Measurements from ENCODE around the gene GABBR1. TPM values are rescaled to one million over a fixed set of nuclear protein-coding genes. Genes with fewer than 3 reads are reported as not detected.
A peak's percentile ranks its signal among the peaks of the same experiment; 100 is the strongest.

Gene GABBR1
- total and polyA plus RNA-seq, 2 donors (not counting 3 experiments of a cell fraction or from before 2014, with no cell fraction given), result 43.6 to 50.8 TPM

- H3K27me3 ChIP-seq (ENCODE audit: control insufficient read depth in 2 of 2, insufficient read depth in 2 of 2, low read length in 2 of 2), result no peaks in the 10 kb centered on the region
- H3K4me3 ChIP-seq (replicated peaks in 1 of 3; ENCODE audit: insufficient read depth in 1 of 3, low read depth in 1 of 3, low read length in 3 of 3), result peak overlapping the region; percentile 48 to 63 (median 58)
- no peak for TF ChIP-seq MAX (IDR thresholded peaks at IDR 0.05; ENCODE audit: insufficient read depth, insufficient read length)
- no peak for TF ChIP-seq GATA2 (IDR thresholded peaks at IDR 0.05; ENCODE audit: insufficient read depth, insufficient read length, low read depth, low read length)
- no peak for TF ChIP-seq POLR2AphosphoS5 (IDR thresholded peaks at IDR 0.05; ENCODE audit: insufficient read depth, low read depth, low read length)
- TF ChIP-seq EZH2 (IDR thresholded peaks at IDR 0.05; ENCODE audit: borderline replicate concordance, low read depth, low read length, severe bottlenecking), result no peak
- peak; percentile 9 for TF ChIP-seq POLR2A (IDR thresholded peaks at IDR 0.05; ENCODE audit: low read depth, low read length)
- no peak for TF ChIP-seq JUN (IDR thresholded peaks at IDR 0.05; ENCODE audit: borderline replicate concordance, insufficient read depth, insufficient read length, low read depth)
- no peak for TF ChIP-seq MYC (IDR thresholded peaks at IDR 0.05; ENCODE audit: low read depth, low read length)
- FAIRE-seq, result peak; percentile 72
- ChIA-PET CTCF (interaction anchor here (0.7 to 3.8 kb wide), 6 partner anchors 7 to 76 kb away, joined by 3 to 23 read pairs (median 4); no protein-coding TSS in a partner anchor), POLR2A (interaction anchor here (0.8 to 1.6 kb wide), 2 partner anchors 15 to 22 kb away, joined by 3 to 8 read pairs; no protein-coding TSS in a partner anchor)
- peak overlapping the region; percentile 63 for H3K9ac ChIP-seq (replicated peaks; ENCODE audit: extremely low read depth, insufficient read depth, low read length)
- H3K36me3 ChIP-seq (ENCODE audit: control insufficient read depth in 2 of 2, extremely low read depth in 1 of 2, insufficient read depth in 2 of 2, low read length in 2 of 2), result peaks cover 3 to 6% of the 10 kb centered on the region in 2 experiments
- H3K9me1 ChIP-seq (replicated peaks; ENCODE audit: control insufficient read depth, extremely low read depth, insufficient read depth, low read length), result no peaks in the 10 kb centered on the region
- H3K27ac ChIP-seq (ENCODE audit: insufficient read depth, low read depth, low read length), result peak overlapping the region; percentile 37
- DNase-seq (ENCODE audit: low read depth, low spot score), result peak; percentile 80
- no peaks in the 10 kb centered on the region for H3K79me2 ChIP-seq (ENCODE audit: control insufficient read depth, insufficient read depth, low read length)
- no peaks in the 10 kb centered on the region for H4K20me1 ChIP-seq (replicated peaks; ENCODE audit: control insufficient read depth, extremely low read depth, insufficient read depth, low read length)
- peak overlapping the region; percentile 79 for H2AFZ ChIP-seq (ENCODE audit: low read depth, low read length)
- no peaks in the 10 kb centered on the region for H3K9me3 ChIP-seq (replicated peaks; ENCODE audit: control insufficient read depth, insufficient read depth, low read length)
- dilution Hi-C loops (cut with MboI; ENCODE audit: extremely low pct_ligation_motif_present, low sequenced_read_pairs) (no loop called here), intact Hi-C loops (cut with micrococcal nuclease) (loop anchor here (2.0 to 5.0 kb wide), 2 partner anchors 611 to 1291 kb away; partner anchors contain the start of gene ZSCAN31)
- peak overlapping the region; percentile 66 for H3K4me2 ChIP-seq (ENCODE audit: insufficient read depth, low read length)
- BruUV-seq (replicated peaks), result TSS peak; percentile 16
- peaks cover 28% of the 10 kb centered on the region for H3K4me1 ChIP-seq (ENCODE audit: control insufficient read depth, extremely low read depth, insufficient read depth, low read length)
Observed at GRCh38 chr6:29627755-29628418, 5.1 kb downstream of the GABBR1 start.

All from endothelial cell of umbilical vein (primary cell).